HG03095 (cell line): ENCODE data around the gene RBP4.
"Not testable (repeated sequence)": the region's sequence is repeated elsewhere in the genome, so short reads cannot be mapped to it uniquely, and the experiment has no call there.

Experiments
- ATAC-seq: cut with Tn5 transposase; IDR thresholded peaks from one replicate; pipeline ENCODE4 v1.9.1; 2021; ENCODE audit warnings: moderate library complexity; ENCODE audit not compliant: unreplicated experiment

RBP4 gene

DNA sequence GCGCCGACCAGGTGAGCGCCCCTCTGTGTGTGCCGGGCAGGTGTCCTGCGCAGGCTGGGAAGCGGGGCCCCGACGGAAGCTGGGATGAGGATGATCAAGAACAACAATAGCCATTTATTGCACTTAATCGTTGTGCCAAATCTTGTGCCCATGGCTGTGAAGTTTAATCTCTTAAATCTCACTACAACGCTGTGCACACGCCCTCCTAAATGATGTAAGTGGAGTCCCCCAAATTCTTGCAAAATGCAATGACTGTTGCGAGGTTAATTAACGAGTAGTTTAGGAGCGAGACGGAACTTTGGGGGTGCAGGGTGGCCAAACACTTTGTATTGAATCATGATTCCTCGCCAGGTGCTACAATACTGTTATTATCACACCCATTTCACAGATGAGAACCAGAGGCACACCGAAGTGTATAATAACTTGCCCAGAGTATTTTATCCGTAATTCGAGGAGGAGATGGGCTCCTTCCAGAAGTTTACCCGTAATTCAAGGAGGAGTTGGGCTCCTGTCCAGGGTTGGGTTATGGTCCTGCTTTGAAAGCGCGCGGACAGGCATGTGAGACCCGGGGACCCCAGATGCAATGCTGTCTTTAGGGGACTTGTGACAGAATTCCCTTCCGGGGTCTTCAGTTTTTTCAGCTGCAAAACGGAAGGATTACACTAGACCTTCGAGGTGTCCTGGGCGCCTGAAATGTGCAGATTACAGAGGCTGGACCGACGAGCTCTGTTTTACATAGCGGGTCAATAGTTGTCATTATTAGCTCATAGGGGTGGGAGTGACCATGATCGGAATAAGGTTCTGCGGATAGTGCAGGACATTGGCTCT, 33.5 kb downstream of the RBP4 start:
- ATAC-seq, result no peak

DNA sequence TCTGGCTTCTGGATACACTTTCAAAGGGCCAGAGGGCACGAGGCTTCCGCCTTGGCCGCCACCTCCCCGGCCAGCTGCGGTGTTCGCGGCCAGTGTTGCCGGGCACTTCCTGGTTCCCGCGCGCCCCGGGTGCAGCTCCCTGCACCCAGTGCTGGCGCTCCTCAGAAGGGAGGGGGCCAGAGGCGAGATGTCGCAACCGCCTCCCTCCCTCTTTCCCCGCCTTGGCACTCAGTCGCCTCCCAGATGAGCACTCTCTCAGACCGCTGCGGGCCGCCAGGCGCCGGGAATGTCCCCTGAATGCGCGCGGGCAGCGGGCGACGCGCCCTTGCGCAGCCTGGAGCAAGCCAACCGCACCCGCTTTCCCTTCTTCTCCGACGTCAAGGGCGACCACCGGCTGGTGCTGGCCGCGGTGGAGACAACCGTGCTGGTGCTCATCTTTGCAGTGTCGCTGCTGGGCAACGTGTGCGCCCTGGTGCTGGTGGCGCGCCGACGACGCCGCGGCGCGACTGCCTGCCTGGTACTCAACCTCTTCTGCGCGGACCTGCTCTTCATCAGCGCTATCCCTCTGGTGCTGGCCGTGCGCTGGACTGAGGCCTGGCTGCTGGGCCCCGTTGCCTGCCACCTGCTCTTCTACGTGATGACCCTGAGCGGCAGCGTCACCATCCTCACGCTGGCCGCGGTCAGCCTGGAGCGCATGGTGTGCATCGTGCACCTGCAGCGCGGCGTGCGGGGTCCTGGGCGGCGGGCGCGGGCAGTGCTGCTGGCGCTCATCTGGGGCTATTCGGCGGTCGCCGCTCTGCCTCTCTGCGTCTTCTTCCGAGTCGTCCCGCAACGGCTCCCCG, 34.4 kb downstream of the RBP4 start, which contains the start of gene FFAR4:
Gene FFAR4, plus strand, starts transcription at position 231 of the 842 bp plus-strand sequence. Its CDS starts 56 bp downstream, at position 287.
- no peak for ATAC-seq

DNA sequence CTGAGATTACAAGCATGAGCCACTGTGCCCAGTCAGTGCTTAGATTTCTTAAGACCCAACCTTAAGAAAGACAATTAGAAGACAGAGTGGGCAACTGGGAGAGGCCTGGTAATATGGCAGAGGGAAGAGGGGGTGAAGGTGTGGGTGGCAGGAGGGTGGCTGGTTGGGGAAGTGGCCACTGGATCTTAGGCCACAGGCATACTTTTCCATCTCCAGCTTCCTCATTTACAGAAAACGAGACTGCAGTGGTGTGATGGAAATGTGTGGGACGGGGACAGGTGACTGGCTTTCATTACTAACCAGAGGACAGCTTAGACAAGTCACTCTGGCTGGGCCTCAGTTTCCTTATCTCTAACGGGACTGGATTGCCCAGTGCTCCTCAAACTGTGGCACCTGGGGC, 35.6 kb downstream of the RBP4 start:
- no peak for ATAC-seq

DNA sequence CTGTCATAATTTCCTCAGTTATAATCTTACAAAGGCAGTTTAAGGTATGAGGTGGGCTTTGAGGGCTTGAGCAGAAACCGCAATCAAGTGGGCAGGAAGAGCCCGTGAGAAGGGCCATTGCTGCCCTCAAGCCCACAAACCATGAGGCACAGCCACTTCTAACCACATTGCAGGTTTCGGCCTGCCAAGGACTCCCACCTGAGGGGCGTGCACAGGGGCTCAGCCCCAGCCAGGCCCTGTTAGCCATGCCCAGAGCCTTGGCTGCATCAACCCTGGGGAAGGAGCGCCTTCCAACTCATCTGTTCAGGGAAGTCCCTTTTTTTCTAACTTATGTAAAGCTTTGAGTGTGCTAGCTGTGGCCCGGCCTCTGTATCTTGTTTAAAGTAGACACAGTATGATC, 40.5 kb downstream of the RBP4 start:
- ATAC-seq, result no peak

- ATAC-seq, result no peak
Observed at GRCh38 chr10:93559490-93559889, 41.5 kb downstream of the RBP4 start.

DNA sequence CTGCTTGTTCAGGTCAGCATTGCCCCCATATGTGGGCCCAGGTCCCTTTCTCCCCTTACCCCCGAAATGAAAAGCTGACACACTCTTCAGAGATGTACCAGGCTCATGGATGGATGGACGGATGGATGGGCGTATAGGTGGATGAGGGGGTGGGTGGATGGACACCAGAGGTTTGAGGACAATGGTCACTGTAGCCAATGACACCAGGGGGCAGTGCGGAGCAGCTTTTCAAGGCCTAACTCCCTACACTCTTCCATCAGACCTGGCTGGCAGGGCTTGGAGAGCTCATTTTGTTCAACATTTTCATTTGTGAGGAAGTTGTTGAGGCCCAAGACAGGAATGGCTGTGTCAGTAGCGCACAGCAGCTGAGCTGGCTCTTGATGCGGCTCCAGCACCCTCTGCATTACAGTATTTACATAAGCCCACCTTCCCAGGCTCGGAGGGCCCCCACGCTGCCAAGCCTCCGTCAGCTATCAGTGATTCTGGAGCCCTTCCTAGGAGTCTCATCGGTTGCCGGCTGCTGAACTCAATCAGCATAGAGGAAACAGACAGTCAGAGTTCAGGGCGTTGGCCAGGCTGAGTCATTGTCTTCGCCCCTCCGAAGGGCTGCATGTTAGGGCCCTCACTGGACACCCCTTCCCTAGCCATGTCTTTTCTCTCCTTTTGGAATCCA, 46.1 kb downstream of the RBP4 start:
- no peak for ATAC-seq

DNA sequence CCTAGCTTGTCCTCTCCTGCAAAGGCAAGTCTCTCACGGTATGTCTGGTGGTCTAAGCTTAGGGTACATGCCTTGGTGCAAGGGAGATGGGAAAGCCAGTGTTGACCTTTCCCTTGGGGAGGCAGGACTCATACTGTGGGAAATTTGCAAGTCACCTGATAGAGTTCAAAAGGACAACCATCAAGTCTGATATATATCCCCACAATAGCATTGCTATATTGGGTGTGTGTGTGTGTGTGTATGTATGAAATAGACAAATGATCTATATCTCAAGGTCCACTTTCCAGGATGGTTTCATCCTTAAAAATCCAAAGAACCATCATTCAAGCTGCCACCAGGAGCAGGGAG, 46.7 kb downstream of the RBP4 start:
- ATAC-seq, result no peak

- no peak for ATAC-seq
Observed at GRCh38 chr10:93553482-93554315, 47.3 kb downstream of the RBP4 start.

GRCh38 chr10:93552780-93553179, 48.3 kb downstream of the RBP4 start:
- no peak for ATAC-seq

GRCh38 chr10:93550606-93551005, 50.4 kb downstream of the RBP4 start:
- ATAC-seq, result no peak

GRCh38 chr10:93548376-93549071, 52.5 kb downstream of the RBP4 start:
- ATAC-seq, result no peak

DNA sequence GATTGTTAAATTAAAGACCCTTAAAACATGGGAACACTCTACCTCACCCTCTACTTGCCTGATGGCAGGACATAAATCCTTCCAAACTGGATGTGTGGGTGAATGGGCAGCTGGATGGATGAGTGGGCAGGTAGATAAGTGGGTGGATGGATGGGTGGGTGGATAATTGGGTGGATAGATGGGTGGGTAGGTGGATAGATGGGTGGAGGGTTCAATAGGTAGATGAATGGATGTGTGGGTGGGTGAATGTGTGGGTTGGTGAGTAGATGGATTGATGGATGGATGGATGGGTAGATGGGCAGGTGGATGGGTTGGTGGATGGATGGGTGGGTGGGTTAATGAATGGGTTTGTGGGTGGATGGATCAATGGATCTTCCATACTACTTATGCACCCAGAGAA, 53.5 kb downstream of the RBP4 start:
- ATAC-seq, result no peak

DNA sequence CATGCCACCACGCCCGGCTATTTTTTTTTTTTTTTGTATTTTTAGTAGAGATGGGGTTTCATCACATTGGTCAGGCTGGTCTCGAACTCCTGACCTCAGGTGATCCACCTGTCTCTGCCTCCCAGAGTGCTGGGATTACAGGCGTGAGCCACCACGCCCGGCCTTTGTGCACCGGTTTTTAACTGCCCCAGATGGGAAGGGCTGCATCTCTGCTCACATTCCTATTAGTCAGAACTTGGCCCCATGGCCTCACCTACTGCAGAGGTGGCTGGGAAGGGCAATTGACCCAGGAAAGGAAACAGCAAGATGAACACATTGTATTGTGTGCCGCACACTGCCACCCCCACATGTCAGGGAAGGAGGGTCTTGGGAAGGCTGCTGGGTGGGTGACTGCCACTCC, 54.0 kb downstream of the RBP4 start:
- ATAC-seq, result not testable (repeated sequence)

DNA sequence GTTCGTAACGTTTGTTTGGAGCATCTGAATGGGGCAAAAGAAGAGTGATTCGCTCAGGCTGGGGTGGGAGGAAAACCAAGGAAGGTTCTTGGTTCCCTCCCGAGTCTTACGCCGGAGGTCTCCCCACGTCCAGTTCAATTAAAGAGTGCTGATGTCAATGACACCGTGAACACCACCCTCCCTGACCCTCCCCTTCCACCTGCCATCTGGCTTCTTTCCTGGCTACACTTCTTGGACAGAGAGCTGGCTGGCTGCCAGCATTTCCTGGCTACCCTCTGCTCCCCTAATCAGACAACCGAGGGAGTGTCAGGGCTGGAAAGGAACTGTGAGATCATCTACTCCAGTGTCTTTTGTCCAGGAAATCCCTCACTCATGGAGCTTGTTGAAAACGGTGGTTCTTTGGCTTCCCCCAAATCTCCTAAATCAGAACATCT, 58.7 kb downstream of the RBP4 start:
- ATAC-seq, result no peak
